Lung (tissue), 12 donors: ENCODE data around the gene FAM9A. TPM values are rescaled to one million over a fixed set of nuclear protein-coding genes. Genes with fewer than 3 reads are reported as not detected.

Source experiments
- ATAC-seq: fragments of 200-7000 bp; cut with Tn5 transposase; one replicate; pipeline ENCODE4 v1.9.1; 2020; ENCODE audit warnings: moderate number of reproducible peaks; ENCODE audit not compliant: insufficient read depth, low FRiP score
- DNase-seq, 3 donors: peaks; one replicate each; pipeline ENCODE4 v3.0.0-alpha.2; 2013 to 2017
- H3K27ac ChIP-seq, 2 donors: one replicate each; pipeline ENCODE4 v1.5.1; 2013; ENCODE audit warnings: mild to moderate bottlenecking in 2 of 2, moderate library complexity in 2 of 2, control low read depth in 1 of 2, inconsistent platforms in 1 of 2, low read depth in 1 of 2, low read length in 1 of 2
- H3K27me3 ChIP-seq, 3 donors: one replicate each; pipeline ENCODE4 v1.5.1; 2013; ENCODE audit warnings: low read length in 2 of 3; ENCODE audit not compliant: control insufficient read depth in 3 of 3, insufficient read depth in 3 of 3
- H3K36me3 ChIP-seq, 4 donors: one replicate each; pipeline ENCODE4 v1.5.1; 2013; ENCODE audit warnings: low read length in 4 of 4, mild to moderate bottlenecking in 1 of 4, moderate library complexity in 1 of 4; ENCODE audit not compliant: control insufficient read depth in 4 of 4, insufficient read depth in 4 of 4
- H3K4me1 ChIP-seq, 5 donors: one replicate each; pipeline ENCODE4 v1.5.1; 2013; ENCODE audit warnings: low read length in 5 of 5, mild to moderate bottlenecking in 2 of 5, moderate library complexity in 1 of 5; ENCODE audit not compliant: control insufficient read depth in 5 of 5, insufficient read depth in 5 of 5
- H3K4me3 ChIP-seq: one replicate; pipeline ENCODE4 v1.5.1; 2013; ENCODE audit warnings: mild to moderate bottlenecking, control low read depth, moderate library complexity
- H3K9ac ChIP-seq, 2 donors: one replicate each; pipeline ENCODE4 v1.5.1; 2013; ENCODE audit warnings: low read length in 2 of 2, control low read depth in 1 of 2; ENCODE audit not compliant: insufficient read depth in 1 of 2
- H3K9me3 ChIP-seq, 4 donors: one replicate each; pipeline ENCODE4 v1.5.1; 2013; ENCODE audit warnings: low read length in 3 of 4, mild to moderate bottlenecking in 1 of 4, moderate library complexity in 1 of 4; ENCODE audit not compliant: control insufficient read depth in 4 of 4, insufficient read depth in 3 of 4
- CTCF ChIP-seq: IDR thresholded peaks from 2 replicates; pipeline ENCODE4 v1.5.1; 2012; ENCODE audit warnings: mild to moderate bottlenecking; ENCODE audit errors: control extremely low read depth, extremely low read depth
- WGBS, 2 donors: extraction: QIAGEN DNeasy Blood & Tissue Kit; methylation state at CpG; one replicate each; pipeline ENCODE4 v1.1.7; 2013; 5-methylcytosine and 5-hydroxymethylcytosine counted together
- polyA plus RNA-seq, 2 donors: library from polyadenylated mRNA; stranded (reverse); fragments of 200-250 nt; gene quantifications; one replicate each; pipeline ENCODE4 v1.2.1, GENCODE V29; 2013
- total RNA-seq, 2 donors: library from RNA; depleted of rRNA in 1 of 2; stranded (reverse); fragments of >200 nt in 1 of 2; gene quantifications; one replicate each; pipeline ENCODE4 v1.2.1, GENCODE V29; 2014 to 2021
- donor health status: control.
- donor health status: control.
- donor health status: Bipolar disorder and iron deficiency.
- donor health status: healthy.
- donor health status: DM: yes; HTN: yes; CAD: no.

Gene FAM9A
- total and polyA plus RNA-seq, 4 donors, result not detected

- no peaks in the 10 kb centered on the region for H3K36me3 ChIP-seq
- H3K27me3 ChIP-seq, result peaks cover 3 to 53% (median 28%) of the 10 kb centered on the region in 3 donors
- WGBS, 2 donors, result 51 to 75% methylated on average over 2 of the region's 2 CpGs
- no peaks in the 10 kb centered on the region for H3K4me1 ChIP-seq
- H3K27ac ChIP-seq, result no peak overlapping the region
- H3K4me3 ChIP-seq, result no peak overlapping the region
- ATAC-seq (no peak), DNase-seq (no peak)
- H3K9me3 ChIP-seq, result no peaks in the 10 kb centered on the region
- no peak for TF ChIP-seq CTCF
- no peak overlapping the region for H3K9ac ChIP-seq
These were observed 48.3 kb upstream of the FAM9A start for GRCh38 chrX:8849458-8849857.

- H3K9ac ChIP-seq, result no peak overlapping the region
- H3K27me3 ChIP-seq, result peaks cover 3 to 53% (median 28%) of the 10 kb centered on the region in 3 donors
- no peak for TF ChIP-seq CTCF
- no peak for DNase-seq
- ATAC-seq, result no peak
- no peak overlapping the region for H3K4me3 ChIP-seq
- H3K4me1 ChIP-seq, result no peaks in the 10 kb centered on the region
- no peak overlapping the region for H3K27ac ChIP-seq
- 70 to 86% methylated on average over 3 of the region's 3 CpGs for whole genome bisulfite sequencing, 2 donors
- H3K9me3 ChIP-seq, result no peaks in the 10 kb centered on the region
- H3K36me3 ChIP-seq, result no peaks in the 10 kb centered on the region
These were observed 47.7 kb upstream of the FAM9A start for GRCh38 chrX:8848911-8849310.

DNA sequence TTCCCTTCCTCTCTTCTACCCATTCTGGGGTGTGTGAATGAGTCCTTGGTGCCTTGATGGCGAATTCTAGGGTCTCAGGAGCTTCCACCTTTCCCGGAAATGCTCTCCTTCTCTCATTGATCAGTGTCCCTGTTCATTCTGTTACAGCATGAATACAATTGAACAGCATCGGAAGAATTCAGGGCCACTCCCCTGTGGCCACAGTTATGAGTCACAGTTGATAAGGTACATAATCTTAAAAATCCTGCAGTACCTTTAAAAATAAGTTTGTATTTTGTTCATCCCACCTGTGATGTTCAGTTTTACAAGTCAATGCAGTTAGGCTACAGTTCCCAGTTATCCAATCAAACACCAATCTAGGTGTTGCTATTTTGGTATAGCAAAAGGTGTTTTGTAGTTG lies 47.3 kb upstream of the FAM9A start:
- no peak for TF ChIP-seq CTCF
- Histone ChIP-seq H3K27me3 (peaks cover 3 to 54% (median 28%) of the 10 kb centered on the region in 3 donors), H3K4me1 (no peaks in the 10 kb centered on the region), H3K36me3 (no peaks in the 10 kb centered on the region), H3K9me3 (no peaks in the 10 kb centered on the region), H3K4me3 (no peak overlapping the region), H3K9ac (no peak overlapping the region), H3K27ac (no peak overlapping the region)
- 64 to 81% methylated on average over 3 of the region's 3 CpGs for WGBS, 2 donors
- DNase-seq, result no peak
- ATAC-seq, result no peak

GRCh38 chrX:8847360-8847759 lies 46.2 kb upstream of the FAM9A start:
- DNase-seq (no peak), ATAC-seq (no peak)
- Histone ChIP-seq H3K27ac (no peak overlapping the region), H3K9ac (no peak overlapping the region), H3K9me3 (no peaks in the 10 kb centered on the region), H3K27me3 (peaks cover 3 to 58% (median 33%) of the 10 kb centered on the region in 3 donors), H3K4me1 (no peaks in the 10 kb centered on the region), H3K4me3 (no peak overlapping the region), H3K36me3 (no peaks in the 10 kb centered on the region)
- WGBS, 2 donors, result 30 to 71% methylated on average over 1 of the region's 1 CpG
- no peak for TF ChIP-seq CTCF
